AG09309 (cell line): Measurements from ENCODE around the gene THEM4.
A peak's percentile ranks its signal among the peaks of the same experiment; 100 is the strongest.

Experiments
- DNase-seq: peaks from one replicate; pipeline ENCODE4 v3.0.0-alpha.2; 2010; ENCODE audit warnings: low read depth
- H3K4me3 ChIP-seq: 2 replicates; pipeline ENCODE4 v1.5.1; 2011; ENCODE audit warnings: mild to moderate bottlenecking, low read depth, low read length, moderate library complexity; ENCODE audit not compliant: control insufficient read depth
- TF ChIP-seq, protein P1 (sequence below): IDR thresholded peaks from 2 replicates; pipeline ENCODE4 v1.5.1; 2011; ENCODE audit warnings: mild to moderate bottlenecking, low read depth, low read length, inconsistent platforms; ENCODE audit not compliant: insufficient read depth, control insufficient read depth; ENCODE audit errors: missing control alignments

Gene THEM4

DNA sequence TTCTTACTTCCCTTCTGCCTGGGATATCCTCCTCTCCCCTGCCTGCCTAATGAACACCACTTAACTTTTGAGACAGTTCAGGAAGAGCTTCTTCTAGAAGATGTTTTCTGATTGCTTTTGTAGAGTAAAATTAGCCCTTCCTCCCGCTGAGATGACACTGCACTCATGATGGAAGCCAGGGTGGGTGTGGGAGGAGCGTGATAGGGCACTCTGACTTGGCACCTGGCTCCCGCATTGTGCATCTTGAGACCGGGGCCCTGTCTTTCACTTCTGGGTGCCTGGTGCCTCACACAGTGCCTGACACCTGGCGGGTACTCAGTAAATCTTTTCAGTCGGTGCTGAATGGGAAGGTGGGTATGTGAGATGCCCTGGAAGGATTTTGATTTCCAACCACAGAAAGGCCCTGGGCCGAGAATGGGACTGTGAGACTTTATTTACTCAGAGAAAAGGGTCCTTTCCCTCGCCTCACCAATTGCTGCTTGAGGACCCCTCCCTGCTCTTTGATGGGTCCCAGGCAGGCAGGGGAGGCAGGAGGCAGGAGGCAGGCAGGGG, 62.5 kb downstream of the THEM4 start:
- no peak overlapping the region for H3K4me3 ChIP-seq
- no peak for DNase-seq
- TF ChIP-seq, protein P1, sequence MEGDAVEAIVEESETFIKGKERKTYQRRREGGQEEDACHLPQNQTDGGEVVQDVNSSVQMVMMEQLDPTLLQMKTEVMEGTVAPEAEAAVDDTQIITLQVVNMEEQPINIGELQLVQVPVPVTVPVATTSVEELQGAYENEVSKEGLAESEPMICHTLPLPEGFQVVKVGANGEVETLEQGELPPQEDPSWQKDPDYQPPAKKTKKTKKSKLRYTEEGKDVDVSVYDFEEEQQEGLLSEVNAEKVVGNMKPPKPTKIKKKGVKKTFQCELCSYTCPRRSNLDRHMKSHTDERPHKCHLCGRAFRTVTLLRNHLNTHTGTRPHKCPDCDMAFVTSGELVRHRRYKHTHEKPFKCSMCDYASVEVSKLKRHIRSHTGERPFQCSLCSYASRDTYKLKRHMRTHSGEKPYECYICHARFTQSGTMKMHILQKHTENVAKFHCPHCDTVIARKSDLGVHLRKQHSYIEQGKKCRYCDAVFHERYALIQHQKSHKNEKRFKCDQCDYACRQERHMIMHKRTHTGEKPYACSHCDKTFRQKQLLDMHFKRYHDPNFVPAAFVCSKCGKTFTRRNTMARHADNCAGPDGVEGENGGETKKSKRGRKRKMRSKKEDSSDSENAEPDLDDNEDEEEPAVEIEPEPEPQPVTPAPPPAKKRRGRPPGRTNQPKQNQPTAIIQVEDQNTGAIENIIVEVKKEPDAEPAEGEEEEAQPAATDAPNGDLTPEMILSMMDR, result no peak

DNA sequence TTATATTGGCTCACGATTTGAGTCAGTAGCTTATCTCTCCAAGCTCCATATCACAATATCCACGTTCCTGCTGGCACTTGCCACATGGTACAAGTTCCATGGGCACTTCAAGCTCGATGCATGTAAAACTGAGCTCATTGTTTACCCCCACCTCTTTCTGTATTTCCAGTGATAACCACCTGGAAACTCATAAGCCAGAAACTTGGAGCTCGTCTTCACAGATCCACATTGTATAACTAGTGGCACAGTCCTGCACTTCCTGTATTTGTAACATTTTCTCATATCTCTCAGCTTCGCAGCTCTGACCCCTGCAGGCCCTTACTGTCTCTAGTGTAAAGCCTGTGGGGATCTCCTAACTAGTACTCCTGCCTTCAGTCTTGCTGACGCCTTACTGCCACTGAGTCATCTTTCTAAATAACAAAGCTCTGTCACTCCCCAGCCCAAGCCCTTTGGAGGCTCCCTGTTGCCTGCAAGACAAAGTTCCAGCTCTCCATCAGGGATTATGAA, 63.2 kb downstream of the THEM4 start:
- DNase-seq, result no peak
- TF ChIP-seq, protein P1, result no peak
- no peak overlapping the region for H3K4me3 ChIP-seq

DNA sequence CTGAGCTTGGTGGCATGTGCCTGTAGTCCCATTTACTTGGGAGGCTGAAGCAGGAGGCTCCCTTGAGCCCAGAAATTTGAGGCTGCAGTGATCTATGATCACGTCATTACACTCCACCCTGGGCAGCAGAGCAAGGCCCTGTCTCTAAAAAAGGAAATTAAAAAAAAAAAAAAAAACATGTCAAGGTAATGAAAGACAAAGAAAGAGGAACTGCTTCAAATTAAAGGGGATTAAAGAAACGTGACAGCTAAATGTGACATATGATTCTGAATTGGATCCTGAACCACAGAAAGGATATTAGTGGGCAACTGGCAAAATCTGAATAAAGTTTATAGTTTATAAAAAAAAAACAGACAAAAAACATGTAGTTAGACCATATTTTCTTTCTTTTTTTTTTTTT, 65.9 kb downstream of the THEM4 start:
- no peak for DNase-seq
- TF ChIP-seq, protein P1, result no peak
- no peak overlapping the region for H3K4me3 ChIP-seq

GRCh38 chr1:151841141-151841540, 68.2 kb downstream of the THEM4 start:
- H3K4me3 ChIP-seq, result no peak overlapping the region
- TF ChIP-seq, protein P1, result no peak
- no peak for DNase-seq

- H3K4me3 ChIP-seq, result no peak overlapping the region
- TF ChIP-seq, protein P1, result no peak
- DNase-seq, result no peak
Observed at GRCh38 chr1:151840421-151840820, 68.9 kb downstream of the THEM4 start.

DNA sequence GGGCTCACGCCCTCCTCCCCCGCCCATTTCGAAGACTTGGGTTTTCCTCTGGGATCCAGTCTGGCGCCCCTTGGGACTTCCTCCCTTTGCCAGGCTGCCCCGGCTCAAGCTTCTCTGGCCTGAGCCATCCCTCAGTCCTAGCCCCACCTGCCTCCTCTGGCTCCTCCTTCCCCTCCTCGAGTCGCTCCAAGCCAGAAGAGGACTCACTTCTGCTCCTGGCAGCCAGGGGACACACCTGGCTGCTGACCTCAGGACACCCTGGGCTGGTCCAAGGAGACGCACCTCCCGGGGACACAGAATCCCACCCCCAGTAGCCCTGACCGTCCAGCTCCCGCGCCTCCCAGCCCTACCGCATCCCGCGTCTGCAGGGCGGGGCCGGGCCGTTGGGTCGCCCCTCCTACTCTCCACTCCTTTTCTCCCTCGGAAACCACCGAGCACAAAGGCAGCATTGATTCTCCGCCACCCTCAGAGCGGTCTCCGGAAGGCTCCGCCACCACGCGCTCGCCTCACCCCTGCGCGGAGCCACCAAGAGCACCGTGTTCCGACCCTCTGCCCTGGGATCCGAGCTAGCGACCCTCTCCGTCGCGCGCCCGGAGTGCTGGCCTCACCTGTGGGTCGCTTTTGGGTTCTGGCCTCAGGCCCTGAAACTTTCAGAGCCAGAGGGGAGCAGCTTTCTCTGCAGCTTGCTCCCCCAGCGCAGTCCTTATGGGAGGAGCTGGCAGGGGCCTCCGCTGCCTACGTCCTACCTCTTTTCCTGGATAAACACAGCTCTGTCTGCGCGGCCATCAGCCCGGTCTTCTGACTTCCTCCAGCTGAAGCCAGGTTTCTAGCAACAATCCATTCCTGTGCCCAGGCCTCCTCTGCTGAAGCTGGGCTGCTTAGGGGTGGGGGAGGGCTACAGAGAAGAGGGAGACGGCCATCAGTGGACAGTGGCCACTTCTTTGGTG, 69.6 kb downstream of the THEM4 start, which contains the start of gene C2CD4D:
TSS of gene C2CD4D (minus strand) at position 364 of the 947 bp plus-strand sequence. CDS start 831 bp downstream, outside the sequence.
- no peak for DNase-seq
- TF ChIP-seq, protein P1, result no peak
- H3K4me3 ChIP-seq, result peak within 1 kb of the TSS; percentile 16
